GM15510 (cell line): ENCODE measurements around the gene ADAMTS12.

ENCODE experiments used
- POLR2A ChIP-seq: IDR thresholded peaks from 3 replicates; pipeline ENCODE4 v1.6.1; 2011; ENCODE audit warnings: borderline replicate concordance; ENCODE audit not compliant: insufficient read length; ENCODE audit errors: extremely low read depth

Gene ADAMTS12

DNA sequence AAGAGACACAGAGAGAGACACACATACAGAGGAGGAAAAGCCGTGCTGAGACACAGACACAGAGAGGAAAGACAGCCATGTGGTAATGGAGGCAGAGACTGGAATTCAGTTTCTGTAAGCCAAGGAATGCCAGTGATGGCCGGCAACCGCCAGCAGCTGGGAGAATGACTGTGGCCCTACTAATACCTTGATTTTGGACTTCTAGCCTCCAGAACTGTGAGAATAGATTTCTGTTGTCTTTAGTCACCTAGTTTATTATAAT is 360.8 kb downstream of the ADAMTS12 start:
- no peak for TF ChIP-seq POLR2A

DNA sequence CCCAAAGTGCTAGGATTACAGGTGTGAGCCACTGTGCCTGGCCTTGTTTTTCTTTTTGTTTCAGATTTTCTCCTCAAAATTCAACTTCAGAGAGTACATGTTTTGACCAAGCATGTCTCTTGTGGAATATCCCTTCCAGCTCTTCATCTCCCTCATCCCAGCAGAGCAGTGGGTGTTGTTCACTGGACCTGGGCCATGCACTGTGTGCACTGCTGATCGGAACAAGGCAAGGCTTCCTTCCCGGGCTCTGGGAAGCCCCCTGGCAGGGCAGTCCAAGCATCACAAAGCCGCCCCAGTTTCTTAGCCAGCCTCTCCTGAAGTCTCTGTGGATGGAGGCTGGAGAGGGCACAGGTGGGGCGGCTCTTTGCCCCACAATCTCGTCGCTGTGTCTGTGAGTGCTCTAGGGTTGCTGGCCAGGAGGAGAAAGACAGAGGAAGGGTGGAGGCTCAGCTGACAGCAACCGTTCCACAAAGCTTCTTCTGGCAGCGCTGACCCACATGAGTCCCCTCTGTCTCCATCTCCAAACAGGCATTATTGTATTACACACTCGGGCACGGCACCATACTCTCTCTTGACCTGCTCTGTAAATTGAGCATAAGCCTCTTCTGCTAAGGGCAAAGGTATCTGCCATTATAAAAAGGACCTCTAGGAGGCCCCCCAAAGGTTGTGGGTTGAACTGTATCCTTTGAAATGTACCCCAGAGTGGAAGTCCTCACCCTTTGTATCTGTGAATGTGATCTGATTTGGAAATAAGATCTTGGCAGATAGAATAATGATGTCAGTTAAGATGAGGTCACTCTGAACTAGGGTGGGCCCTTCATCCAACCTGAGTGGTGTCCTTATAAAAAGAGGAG is 361.4 kb downstream of the ADAMTS12 start:
- TF ChIP-seq POLR2A = no peak

DNA sequence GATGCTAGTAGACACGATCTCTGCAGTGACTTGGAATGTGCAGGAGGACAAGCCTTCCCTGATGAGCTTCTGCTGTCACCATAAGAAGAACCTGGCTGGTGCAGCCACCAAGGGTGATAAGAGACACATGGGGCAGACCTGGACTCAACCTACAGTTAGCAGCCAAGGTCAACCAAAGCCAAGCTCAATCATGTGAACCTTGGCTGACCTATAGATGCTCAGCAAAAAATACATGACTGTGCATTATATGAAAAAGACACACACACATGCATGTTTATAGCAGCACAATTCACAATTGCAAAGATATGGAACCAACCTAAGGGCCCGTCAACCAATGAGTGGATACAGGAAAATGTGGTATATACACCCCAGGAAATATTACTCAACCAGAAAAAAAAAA is 364.1 kb downstream of the ADAMTS12 start:
- no peak for TF ChIP-seq POLR2A

DNA sequence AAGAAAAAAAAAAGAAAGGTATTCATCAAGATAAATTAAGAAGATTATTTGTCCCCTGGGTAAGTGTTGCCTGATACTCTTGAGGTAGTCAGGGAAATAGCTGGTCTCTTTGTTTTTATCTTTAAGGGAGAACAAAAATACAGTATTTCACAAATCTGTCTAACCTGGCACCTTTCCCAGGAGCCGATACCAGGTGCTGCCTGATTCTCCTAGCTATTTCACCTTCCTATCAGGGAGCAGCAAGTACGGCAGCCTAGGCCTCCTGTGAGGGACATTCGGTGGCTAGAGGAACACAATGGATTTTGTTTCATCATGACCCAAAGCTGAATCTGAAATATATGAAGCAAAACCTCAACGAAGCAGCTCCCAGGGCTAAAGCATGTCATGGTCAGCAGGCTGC is 365.0 kb downstream of the ADAMTS12 start:
- TF ChIP-seq POLR2A = no peak

DNA sequence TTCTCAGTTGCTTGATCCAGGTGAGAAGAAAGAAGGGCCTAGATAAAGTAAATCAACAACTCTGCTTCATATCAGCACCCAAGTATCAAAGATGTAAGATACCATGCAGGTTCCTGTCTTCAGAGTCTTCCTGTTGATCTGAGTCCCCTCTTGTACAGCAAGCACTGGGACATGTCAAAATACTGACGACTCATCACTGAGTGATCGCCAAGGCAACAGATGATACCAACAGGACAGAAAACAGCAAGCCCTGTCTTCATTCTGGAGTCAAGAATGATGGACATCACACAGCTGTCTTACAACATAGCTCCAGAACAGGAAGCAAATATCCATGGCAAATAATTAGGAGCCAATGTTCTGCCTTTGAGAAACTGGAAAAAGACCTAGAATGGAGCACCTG is 367.3 kb downstream of the ADAMTS12 start:
- no peak for TF ChIP-seq POLR2A

DNA sequence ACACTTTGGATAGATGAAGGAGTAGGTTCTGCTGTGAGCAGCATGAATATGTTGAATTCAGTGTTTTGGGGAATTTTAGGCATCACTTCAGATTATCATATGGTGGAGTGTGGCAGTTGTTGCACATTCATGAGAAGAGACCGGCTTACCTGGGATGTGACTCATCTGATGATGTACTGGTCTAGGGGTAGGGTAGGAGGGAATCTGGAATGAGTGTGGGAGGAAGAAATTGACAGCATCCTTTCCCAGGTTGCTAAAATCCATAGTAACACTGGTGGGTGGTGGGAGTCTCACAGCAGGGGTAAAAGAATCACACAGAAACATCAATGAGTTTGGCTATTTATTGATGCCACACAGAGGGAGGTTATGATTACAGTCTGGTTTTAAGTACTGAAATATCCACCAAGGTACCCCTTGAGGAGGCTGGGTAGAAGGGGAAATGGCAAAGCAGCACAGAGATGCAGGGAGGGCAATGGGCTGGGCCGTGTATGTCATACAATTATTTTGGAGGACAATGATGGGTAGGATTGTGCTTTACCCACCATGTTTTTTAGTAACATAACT is 368.5 kb downstream of the ADAMTS12 start:
- TF ChIP-seq POLR2A = no peak

DNA sequence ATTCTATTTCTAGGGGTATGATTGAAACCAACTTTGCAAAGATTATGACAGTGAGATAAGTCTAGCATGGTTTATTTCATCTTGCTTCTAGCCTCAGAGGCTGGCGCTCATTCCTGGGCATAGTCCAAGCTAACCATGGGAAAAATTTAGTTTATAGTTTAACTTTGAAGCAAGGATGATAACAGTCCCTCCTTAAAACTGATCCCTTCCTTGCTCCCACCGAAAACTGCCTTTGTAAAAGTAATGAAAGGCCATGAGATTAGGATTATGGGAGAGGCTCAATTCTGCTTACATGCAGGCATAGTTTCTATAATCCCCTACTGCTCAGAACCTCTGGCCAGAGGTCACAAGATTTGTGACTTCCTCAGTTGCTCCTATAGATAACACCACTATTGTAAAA is 375.4 kb downstream of the ADAMTS12 start:
- no peak for TF ChIP-seq POLR2A

DNA sequence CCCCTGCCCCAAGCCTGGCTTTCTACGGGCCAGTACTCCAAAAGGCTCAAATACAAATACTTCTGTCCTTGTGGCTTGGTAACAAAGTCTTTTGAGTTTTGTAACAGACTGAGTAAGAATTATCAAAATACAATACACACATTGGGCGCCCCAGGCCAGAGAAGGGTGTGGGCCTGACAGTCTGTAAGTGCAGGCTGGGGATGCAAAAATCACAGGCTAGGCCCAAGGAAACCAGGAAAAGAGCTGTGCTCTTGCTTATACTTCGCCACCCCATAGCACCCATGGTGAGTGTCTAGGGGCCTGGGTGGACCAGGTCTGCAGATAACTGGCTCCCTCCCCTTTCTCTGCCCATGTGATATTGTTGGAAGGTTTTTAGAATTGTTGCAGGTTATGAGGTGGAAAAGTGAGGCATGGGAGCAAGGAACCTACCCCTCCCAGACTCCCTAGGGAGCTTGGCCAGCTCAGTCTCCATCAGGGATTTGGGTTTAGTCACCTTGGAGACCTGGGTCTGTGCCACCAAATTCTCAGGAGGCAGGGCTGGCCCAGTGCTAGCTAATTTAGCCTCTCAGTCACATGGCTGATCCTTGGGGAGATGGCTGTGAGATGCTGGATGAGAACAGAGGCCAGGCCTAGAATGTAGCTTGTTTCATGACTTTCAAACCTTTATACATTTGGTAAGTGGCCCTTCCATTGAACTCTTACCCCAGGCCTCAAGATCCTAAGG is 378.2 kb downstream of the ADAMTS12 start:
- no peak for TF ChIP-seq POLR2A

DNA sequence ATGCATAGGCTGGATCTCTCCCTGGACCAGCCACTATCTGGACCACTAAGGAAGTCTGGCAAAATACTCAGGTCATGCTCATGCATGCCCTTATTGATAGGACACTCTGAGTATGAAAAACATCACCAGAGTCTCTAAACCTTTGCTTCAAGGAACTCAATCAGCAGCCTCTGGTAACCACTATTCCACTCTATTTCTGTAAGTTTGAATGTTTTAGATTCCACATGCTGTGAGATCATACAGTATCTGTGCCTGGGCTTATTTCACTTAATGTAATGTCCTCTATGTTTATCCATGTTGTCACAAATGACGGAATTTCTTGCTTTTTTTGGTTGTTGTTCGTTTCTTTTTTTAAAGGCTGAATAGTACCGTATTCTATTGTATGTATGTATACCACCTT is 382.8 kb downstream of the ADAMTS12 start:
- no peak for TF ChIP-seq POLR2A

DNA sequence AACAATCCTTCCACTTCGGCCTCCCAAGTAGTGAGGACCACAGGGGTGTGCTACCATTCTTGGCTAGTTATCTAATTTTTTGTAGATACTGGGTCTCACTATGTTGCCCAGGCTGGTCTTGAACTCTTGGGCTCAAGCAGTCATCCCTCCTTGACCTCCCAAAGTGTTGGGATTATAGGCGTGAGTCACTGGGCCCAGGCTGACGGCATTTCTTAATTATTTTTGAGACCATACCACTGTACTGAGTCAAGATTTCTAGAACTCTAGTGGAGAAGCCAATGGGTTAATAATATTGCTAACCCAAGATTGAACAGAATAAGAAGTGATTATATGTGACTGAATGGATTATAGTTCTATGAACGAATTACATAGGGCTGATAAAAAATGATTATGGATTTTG is 384.4 kb downstream of the ADAMTS12 start:
- TF ChIP-seq POLR2A = no peak

DNA sequence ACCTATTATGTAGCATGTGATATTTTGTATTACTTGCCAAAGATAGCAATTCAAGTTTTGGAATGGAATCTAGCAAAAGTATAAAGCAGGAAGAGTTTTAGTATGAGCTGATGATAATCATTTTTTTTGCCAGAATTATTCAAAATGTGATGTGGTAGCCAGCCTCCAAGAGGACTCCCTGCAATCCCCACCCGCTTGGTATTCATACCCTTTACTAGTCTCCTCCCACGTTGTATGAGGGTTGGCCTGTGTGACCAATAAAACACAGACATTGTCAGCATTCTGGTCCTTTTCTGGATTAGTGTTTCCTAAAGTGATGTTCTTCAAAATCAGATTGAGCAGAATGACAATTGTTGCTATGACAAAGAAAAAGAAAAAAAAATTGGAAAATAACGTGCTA is 387.2 kb downstream of the ADAMTS12 start:
- no peak for TF ChIP-seq POLR2A

DNA sequence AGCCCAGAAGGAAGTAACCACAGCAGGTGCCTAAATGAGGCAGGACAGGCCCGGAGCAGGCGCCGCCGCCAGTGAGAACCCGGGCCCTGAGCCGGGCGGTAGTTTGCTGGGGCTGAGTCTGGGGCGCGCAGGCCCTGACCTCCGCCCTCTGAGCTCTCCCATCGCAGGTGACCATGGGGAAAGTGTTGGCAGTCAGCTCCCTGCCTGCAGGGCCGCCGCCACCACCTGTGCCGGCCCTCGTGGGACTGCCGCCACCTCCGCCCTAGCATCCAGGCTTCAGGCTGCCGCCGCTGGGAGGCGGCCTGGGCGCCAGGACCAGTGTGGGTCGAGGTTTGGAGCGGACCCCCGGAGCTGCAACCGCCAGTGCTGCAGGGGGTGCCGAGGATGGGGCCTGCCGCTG is 389.9 kb downstream of the ADAMTS12 start:
- no peak for TF ChIP-seq POLR2A

DNA sequence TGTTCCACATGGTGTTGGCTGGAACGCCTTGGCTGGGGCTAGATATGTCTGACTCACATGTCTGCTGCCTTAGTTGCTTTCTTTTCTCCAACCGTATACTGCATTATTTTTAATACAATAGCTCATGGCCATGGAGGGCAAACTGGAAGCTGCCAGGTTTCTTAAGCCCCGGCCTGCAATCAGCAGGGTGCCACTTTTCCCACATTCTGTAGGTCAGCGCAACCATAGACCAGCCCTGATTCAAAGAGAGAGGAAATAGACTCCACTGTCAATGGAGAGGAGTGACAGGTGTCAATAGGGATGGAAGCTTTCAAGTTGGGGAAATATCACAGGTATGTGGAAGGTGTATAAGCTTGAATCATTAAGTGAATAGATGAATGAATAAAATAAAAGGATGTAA is 390.5 kb downstream of the ADAMTS12 start:
- no peak for TF ChIP-seq POLR2A

DNA sequence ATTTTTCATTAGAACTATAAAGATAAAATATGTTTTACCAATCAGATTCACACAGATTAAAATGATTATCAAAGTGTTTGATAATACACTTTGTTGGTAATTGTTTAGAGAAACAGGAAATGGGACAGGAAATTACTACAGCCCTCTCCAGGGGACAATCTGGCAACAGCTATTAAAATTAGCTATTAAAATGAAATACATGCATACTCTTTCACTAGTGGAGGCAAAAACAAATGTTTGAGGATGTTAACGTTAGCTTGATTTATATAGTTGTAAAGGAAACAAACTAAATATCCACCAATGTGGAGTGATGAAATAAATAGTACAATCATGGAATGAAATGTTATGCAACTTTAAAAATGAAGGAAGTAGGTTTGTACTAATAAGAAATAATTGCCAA is 397.3 kb downstream of the ADAMTS12 start:
- TF ChIP-seq POLR2A = no peak

DNA sequence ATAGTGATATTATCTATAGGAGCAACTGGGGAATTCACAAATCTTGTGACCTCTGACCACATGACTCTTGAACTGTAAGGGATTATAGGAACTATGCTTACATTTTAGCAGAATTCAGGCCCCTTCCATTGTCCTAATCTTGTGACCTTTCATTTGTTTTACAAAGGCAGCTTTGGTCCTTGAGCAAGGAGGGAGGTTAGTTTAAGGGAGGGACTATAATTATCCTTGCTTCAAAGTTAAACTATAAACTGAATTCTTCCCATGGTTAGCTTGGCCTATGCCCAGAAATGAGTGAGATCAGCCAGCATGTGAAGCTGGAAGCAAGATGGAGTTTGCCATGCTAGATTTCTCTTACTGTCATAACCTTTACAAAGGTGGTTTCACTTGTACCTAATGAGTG is 399.8 kb downstream of the ADAMTS12 start:
- TF ChIP-seq POLR2A = no peak
